GM19397 (cell line): ENCODE results near the gene TNF.

Experiments used
- ATAC-seq: cut with Tn5 transposase; IDR thresholded peaks from one replicate; pipeline ENCODE4 v1.9.1; 2021; ENCODE audit warnings: mild to moderate bottlenecking, moderate library complexity; ENCODE audit not compliant: unreplicated experiment

The TNF gene

GRCh38 chr6:31572041-31572911 lies 3.1 kb upstream of the TNF start, which contains the start of gene LTA:
TSS of gene LTA (plus strand) at chr6:31572289. CDS start at chr6:31572743, 454 bp downstream.
- peak; percentile 42 for ATAC-seq

- ATAC-seq = no peak
Observed at GRCh38 chr6:31573239-31574105, 1.9 kb upstream of the TNF start.

GRCh38 chr6:31574106-31575061 lies 981 bp upstream of the TNF start:
- no peak for ATAC-seq

GRCh38 chr6:31575952-31576685 lies 754 bp downstream of the TNF start:
- no peak for ATAC-seq

GRCh38 chr6:31576897-31577578 lies 1.7 kb downstream of the TNF start:
- no peak for ATAC-seq

GRCh38 chr6:31577579-31577966 lies 2.2 kb downstream of the TNF start:
- ATAC-seq = no peak

GRCh38 chr6:31578184-31579118 lies 3.1 kb downstream of the TNF start:
- no peak for ATAC-seq

- no peak for ATAC-seq
Observed at GRCh38 chr6:31579119-31579505, 3.7 kb downstream of the TNF start.

GRCh38 chr6:31579546-31580437 lies 4.4 kb downstream of the TNF start:
- ATAC-seq = no peak

GRCh38 chr6:31580438-31580740 lies 5.0 kb downstream of the TNF start:
- ATAC-seq = no peak

GRCh38 chr6:31580807-31581433 lies 5.6 kb downstream of the TNF start:
- peak; percentile 64 for ATAC-seq

GRCh38 chr6:31581434-31582229 lies 6.3 kb downstream of the TNF start:
- ATAC-seq = no peak

- no peak for ATAC-seq
Observed at GRCh38 chr6:31582230-31582643, 6.9 kb downstream of the TNF start, which contains the start of gene LTB. TSS of gene LTB (minus strand) at chr6:31582424. CDS start at chr6:31582417, 7 bp downstream.

GRCh38 chr6:31585491-31585890 lies 10.1 kb downstream of the TNF start:
- ATAC-seq = no peak

GRCh38 chr6:31586008-31586407 lies 10.6 kb downstream of the TNF start, which contains the start of gene LST1:
TSS of gene LST1 (plus strand) at chr6:31586277. CDS start at chr6:31587300, 1,023 bp downstream.
- ATAC-seq = no peak
